H1 (cell line): ENCODE data around the gene TEX14. TPM values are rescaled to one million over a fixed set of nuclear protein-coding genes. Genes with fewer than 3 reads are reported as not detected.

Experiments used
- BCL11A ChIP-seq, 2 experiments: IDR thresholded peaks; one replicate each; pipeline ENCODE4 v1.6.1; 2011; ENCODE audit warnings: low read depth in 2 of 2, low read length in 2 of 2, mild to moderate bottlenecking in 2 of 2
- BRCA1 ChIP-seq: IDR thresholded peaks from 2 replicates; pipeline ENCODE4 v1.6.1; 2012; ENCODE audit warnings: low read depth, low read length, improper control_type of control experiment
- CBX8 ChIP-seq: fragments of 300-800, 300-1000 bp; sonication (generic); IDR thresholded peaks from 2 replicates; pipeline ENCODE4 v1.7.1; 2016; ENCODE audit warnings: low read depth, low read length, borderline replicate concordance
- CHD1 ChIP-seq: IDR thresholded peaks from 2 replicates; pipeline ENCODE4 v1.6.1; 2012; ENCODE audit warnings: low read depth, low read length, improper control_type of control experiment
- CHD7 ChIP-seq: fragments of 300-600 bp; sonication (generic); IDR thresholded peaks from 2 replicates; pipeline ENCODE4 v1.7.1; 2012; ENCODE audit warnings: low read length, moderate library complexity, mild to moderate bottlenecking, inconsistent platforms; ENCODE audit not compliant: insufficient replicate concordance
- FOSL1 ChIP-seq: IDR thresholded peaks from 2 replicates; pipeline ENCODE4 v1.6.1; 2011; ENCODE audit warnings: mild to moderate bottlenecking, low read depth, low read length, moderate library complexity; ENCODE audit not compliant: insufficient read depth
- KDM4A ChIP-seq: IDR thresholded peaks from one replicate; pipeline ENCODE4 v1.7.1; 2012; ENCODE audit warnings: low read depth, mild to moderate bottlenecking, moderate library complexity, low read length, inconsistent platforms; ENCODE audit not compliant: severe bottlenecking
- PHF8 ChIP-seq: fragments of 200-600 bp; sonication (generic); conservative IDR thresholded peaks from 2 replicates; pipeline ENCODE4 v1.7.1; 2012; ENCODE audit warnings: low read depth, mild to moderate bottlenecking, inconsistent platforms, low read length, moderate library complexity
- RAD21 ChIP-seq, 2 experiments: IDR thresholded peaks in 1 of 2; conservative IDR thresholded peaks in 1 of 2; 2 replicates each; pipeline ENCODE4 v1.6.1; 2011; ENCODE audit warnings: low read depth in 2 of 2, low read length in 2 of 2, improper control_type of control experiment in 1 of 2, inconsistent platforms in 1 of 2, mild to moderate bottlenecking in 1 of 2, moderate library complexity in 1 of 2
- polyA plus RNA-seq, 7 experiments: library from polyadenylated mRNA; depleted of rRNA in 3 of 7; stranded (reverse) in 5 of 7; unstranded in 2 of 7; fragments of >200 nt in 5 of 7; fragments of 200-250 nt in 2 of 7; gene quantifications; 1 replicate in 5 of 7; 2 replicates in 1 of 7; 4 replicates in 1 of 7; pipeline versions ENCODE4 v1.2.1 to v1.2.3, GENCODE V29; 2011 to 2013; ENCODE audit warnings: missing spikeins in 2 of 7, mixed read lengths in 2 of 7
- total RNA-seq: library from RNA; stranded (reverse); fragmentation: NEBNext Ultra II Directional; extraction: Animal tissue kit (Norgen Biotek cat#: 25700); gene quantifications from 2 replicates; pipeline ENCODE4 v1.2.1, GENCODE V29; 2021

Gene TEX14
- total and polyA plus RNA-seq, 2 of the 8 experiments (the other 6 are each of a cell fraction or from before 2014, with no cell fraction given) = 0.83 to 2.5 TPM

GRCh38 chr17:58658804-58659713 is 32.8 kb downstream of the TEX14 start (continued):
- TF ChIP-seq CHD7 = peak; percentile 46
- peak; percentile 39 for TF ChIP-seq KDM4A
- TF ChIP-seq FOSL1 = no peak
- TF ChIP-seq CHD1 = no peak
- peak; percentile 47 for TF ChIP-seq PHF8
- TF ChIP-seq RAD21 (IDR thresholded peaks at IDR 0.05 in 1 of 2, conservative IDR thresholded peaks at IDR 0.05 in 1 of 2; ENCODE audit: low read depth in 2 of 2, low read length in 2 of 2) = peak in 1 of 2 experiments; percentile 16; a peak in 1 of 4 replicates
- no peak for TF ChIP-seq CBX8
- TF ChIP-seq BRCA1 = no peak
- TF ChIP-seq BCL11A (IDR thresholded peaks at IDR 0.05; ENCODE audit: low read depth in 2 of 2, low read length in 2 of 2) = peak; percentile 82 to 85
